ENCODE data around the gene HSPA1L.
"Not testable (repeated sequence)": the region's sequence is repeated elsewhere in the genome, so short reads cannot be mapped to it uniquely, and the experiment has no call there.

- TF ChIP-seq CTCF, POLR2A (IDR thresholded peaks at IDR 0.05): not testable (repeated sequence)
- peak; percentile 8 to 31 for TF ChIP-seq POLR2AphosphoS5 (IDR thresholded peaks at IDR 0.05; ENCODE audit: insufficient read depth in 1 of 2, low read depth in 1 of 2)
Measured at GRCh38 chr6:31817929-31818511, 2.9 kb upstream of the HSPA1L start.
